NCI-H524 (cell line): Measurements from ENCODE around the gene GPR160.
"Not testable (repeated sequence)": the region's sequence is repeated elsewhere in the genome, so short reads cannot be mapped to it uniquely, and the experiment has no call there.

Source experiments
- DNase-seq, 2 experiments: peaks; one replicate each; lab custom pipeline; 2025; lab: John Stamatoyannopoulos, UW

GPR160 gene, protein sequence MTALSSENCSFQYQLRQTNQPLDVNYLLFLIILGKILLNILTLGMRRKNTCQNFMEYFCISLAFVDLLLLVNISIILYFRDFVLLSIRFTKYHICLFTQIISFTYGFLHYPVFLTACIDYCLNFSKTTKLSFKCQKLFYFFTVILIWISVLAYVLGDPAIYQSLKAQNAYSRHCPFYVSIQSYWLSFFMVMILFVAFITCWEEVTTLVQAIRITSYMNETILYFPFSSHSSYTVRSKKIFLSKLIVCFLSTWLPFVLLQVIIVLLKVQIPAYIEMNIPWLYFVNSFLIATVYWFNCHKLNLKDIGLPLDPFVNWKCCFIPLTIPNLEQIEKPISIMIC

DNA sequence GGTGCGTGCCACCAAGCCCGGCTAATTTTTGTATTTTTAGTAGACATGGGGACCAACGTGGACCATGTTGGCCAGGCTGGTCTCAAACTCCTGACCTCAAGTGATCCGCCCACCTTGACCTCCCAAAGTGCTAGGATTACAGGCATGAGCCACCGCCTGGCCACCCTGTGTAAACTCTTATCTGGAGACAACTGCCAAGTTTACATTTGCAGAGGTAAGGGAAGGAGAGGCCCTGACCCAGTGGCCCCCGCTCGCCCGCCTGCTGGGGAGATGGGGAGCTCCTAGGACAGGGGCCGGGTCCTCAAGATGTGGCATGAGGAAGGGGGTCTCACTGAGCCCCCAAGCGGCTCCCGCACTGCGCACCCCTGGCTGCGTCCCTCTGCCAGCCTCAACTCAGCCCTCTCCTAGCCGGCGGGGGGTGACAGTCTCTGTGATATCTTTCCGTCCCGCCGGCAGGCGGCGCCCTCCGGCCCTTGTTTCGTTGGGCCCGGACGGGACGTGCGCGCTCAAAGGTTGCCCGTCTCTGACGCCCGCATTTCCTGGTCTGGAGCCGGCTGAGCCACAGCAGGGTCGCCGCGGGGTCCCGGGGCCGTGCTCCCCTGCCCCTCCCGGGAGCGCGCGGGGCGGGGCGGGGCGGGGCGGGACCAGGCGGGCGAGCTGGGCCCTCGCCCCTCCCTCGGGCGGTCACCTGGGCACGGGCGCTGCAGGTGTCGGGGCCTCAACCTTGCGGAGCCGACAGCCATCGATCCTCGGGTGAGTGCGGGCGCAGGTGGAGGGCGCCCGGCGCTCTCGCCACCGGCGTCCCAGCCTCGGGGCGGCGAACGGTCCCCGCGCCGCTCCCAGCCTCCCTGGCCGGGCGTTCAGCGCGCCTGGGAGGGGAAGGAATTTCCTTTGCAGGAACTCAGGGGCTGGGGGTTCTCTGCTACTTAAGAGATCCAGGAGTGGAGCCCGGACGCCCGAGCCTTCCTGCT is at the start of gene GPR160:
Gene GPR160 (plus strand): TSS at position 533 of the 971 bp plus-strand sequence. CDS start 45,978 bp downstream, outside the sequence.
- peak; percentile 62 to 81 for DNase-seq

DNA sequence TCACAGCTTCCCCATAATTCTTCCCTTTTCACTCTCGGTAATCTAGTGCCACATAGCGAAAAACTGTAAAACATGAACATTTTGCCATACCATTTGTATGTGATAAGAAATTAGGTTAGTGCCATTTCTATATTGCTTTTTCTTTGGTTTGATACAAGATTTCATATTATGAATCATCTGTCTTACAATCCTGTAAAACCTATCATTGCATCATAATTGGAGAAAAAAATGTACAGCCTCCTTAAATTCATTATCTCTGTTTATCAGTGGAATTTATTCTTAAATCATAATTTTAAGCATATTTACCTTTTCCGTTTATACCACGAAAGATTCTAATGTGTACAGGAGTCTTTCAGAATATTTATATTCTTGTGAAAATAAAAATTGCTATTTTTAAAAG is 47.4 kb upstream of the GPR160 start:
- DNase-seq: no peak

DNA sequence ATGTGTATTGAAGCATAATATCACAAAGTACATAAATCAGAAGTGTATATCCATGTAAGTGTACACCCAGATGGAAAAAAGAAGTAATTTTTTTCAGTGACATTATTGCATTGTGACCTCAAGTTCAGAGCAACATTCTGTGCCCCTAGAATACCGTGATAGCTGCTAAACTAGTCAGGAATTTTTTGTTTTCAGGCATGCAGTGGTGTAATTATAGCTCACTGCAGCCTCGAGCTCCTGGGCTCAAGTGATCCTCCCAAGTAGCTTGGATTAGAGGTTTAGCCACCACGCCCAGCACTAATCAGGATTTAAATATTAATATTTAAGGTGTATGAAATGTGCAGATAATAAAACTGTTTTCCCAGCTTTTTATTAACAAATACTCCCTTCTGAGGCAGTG is 45.6 kb upstream of the GPR160 start:
- DNase-seq: no peak

DNA sequence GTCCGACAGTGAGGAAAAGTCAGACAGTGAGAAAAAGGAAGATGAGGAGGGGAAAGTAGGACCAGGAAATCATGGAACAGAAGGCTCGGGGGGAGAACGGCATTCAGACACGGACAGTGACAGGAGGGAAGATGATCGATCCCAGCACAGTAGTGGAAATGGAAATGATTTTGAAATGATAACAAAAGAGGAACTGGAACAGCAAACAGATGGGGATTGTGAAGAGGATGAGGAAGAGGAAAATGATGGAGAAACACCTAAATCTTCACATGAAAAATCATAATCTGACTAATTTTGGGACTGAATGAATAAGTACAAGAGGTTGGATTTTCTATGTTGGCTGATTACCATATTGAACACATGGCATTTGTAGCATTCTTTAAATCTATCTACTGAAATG is 45.0 kb upstream of the GPR160 start:
- no peak for DNase-seq

DNA sequence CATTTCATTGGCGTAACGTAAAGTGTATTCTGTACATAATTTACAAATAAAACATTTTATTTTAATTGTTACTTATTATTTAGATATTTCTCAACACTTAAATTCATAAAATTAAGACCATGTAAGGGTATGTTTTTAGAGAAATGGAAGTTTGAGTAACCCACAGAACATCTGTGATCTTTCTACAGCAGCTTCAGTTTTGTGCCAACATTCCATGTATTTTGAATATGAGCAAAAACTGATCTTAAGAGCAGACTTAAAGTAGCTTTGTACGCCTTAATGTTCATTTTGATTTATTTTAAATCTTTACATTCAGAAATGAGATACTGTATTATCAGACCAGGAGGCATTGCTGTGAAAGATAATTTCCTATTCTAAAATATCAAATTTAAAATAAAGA is 44.0 kb upstream of the GPR160 start:
- DNase-seq: no peak

DNA sequence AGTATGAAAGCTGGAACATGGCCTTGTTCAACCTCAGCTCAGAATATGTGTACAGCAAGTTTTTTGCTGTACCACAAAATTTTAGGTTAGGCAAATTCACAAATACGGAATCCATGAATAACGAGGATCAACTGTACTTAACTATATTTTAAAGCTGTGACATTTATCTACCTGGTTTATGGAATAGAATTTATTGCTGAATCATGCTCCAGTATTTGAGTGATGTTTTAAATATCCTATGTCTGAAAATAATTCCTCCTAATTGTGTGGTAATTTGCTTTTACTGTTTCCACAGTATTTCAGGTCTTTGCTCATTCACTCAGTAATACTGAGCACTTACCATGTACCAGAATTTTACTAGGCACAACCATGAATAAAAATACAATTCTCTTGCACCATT is 41.7 kb upstream of the GPR160 start:
- DNase-seq: no peak

DNA sequence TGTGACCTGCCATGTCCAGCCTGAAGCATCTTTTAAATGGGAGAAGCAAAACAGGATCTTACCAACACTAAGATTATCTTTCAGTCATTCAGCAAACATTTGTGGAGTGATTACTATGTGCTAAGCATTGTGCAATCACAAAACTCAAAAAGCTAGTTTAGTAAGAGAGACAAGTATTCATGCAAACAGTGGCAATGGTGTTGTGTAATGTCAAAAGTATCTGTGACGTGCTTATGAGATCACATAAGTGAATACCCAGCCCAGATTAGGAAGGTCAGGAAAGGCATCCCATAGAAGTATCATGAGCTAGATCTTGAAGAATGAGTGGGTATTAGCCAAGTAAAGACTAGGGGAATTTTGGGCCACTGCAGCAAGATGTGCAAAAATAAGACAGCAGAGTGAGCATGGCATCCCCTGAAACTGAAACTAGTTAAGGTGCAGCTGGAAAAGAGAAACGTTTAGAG is 39.1 kb upstream of the GPR160 start:
- DNase-seq: no peak

DNA sequence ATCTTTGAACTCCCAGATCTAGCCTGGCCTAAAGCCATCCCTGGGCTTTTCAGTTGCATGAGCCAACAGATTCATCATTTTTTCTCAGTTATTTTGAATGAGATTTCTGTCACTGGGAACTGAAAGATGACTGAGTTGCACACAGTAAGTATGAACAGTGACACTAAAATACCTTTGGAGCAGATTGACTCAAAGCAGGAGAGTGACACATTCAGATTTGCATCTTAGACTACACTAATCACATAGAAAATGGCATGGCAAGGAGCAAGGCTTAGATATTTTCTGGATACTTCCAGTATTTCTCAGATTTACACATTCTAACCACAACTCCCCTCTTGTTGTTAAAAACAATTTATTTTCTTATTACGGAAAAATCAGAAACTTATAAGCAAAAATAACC is 38.4 kb upstream of the GPR160 start:
- DNase-seq: no peak

DNA sequence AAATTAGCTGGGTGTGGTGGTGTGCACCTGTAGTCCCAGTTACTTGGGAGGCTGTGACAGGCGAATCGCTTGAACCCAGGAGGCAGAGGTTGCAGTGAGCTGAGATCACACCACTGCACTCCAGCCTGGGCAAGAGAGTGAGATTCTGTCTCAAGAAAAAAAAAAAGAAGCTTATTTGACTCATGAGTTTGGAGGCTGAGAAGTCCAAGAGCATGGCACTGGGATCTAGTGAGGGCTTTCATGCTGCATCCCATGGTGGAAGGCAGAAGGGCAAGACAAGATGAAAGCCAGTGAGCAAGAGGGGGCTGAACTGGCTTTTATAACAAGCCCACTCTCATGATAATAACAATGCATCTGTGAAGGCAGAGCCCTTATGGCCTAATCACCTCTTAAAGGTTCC is 37.7 kb upstream of the GPR160 start:
- DNase-seq: no peak

DNA sequence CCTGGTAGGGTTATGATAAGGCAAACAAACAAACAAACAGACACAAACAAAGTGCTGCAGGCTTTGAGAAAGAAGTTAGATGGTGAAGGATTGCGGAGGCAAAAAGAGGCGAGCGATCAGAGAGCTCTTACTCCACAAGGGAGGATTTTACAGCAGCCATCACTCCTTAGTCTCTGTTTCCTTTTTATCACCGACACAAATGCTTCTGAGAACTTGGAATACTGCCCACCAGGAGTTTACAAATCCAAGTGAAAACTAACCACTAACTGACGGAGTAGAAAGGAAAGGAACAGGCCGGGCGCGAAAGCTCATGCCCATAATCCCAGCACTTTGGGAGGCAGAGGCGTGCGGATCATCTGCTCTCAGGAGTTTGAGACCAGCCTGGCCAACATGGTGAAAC is 35.6 kb upstream of the GPR160 start:
- DNase-seq: no peak

DNA sequence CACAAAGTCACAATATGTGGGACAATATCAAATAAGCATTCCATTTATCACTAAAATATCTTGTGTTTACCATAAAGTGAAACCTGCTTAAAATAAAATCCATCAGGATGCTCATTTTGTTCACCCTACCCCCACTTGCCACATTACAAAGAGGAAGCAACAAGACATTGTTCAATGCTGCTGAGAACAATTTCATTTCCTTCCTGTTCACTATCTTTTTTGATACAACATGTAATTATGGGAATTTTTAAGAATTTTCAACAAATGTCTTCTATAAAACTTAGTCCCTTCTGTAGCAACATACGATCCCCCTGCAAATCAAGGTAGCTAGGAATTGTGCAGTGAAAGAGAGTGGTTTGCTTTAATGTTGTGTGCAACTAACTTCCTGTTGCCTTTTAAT is 34.9 kb upstream of the GPR160 start:
- DNase-seq: no peak

DNA sequence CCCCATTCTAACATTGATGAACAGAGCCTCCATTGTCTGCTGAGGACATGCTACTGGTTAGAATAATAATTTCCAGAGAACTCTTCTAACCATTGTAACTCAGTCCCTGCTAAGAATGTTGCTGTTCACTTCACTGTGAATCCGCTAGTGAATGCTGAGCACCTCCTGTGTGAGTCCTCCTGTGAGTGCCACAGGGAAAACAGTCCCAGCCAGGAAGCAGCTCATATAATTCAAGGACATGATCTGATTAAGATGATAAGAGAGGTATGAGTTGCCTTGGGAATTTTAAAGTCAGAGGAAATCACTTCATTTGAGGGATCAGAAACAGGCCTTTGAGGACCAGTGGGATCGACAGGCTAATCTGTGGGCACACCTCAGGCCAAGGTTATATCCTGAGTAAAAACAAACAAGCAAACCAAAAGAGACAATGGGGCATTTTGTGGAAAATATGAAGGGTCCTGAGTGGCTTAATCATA is 33.9 kb upstream of the GPR160 start:
- DNase-seq: no peak

DNA sequence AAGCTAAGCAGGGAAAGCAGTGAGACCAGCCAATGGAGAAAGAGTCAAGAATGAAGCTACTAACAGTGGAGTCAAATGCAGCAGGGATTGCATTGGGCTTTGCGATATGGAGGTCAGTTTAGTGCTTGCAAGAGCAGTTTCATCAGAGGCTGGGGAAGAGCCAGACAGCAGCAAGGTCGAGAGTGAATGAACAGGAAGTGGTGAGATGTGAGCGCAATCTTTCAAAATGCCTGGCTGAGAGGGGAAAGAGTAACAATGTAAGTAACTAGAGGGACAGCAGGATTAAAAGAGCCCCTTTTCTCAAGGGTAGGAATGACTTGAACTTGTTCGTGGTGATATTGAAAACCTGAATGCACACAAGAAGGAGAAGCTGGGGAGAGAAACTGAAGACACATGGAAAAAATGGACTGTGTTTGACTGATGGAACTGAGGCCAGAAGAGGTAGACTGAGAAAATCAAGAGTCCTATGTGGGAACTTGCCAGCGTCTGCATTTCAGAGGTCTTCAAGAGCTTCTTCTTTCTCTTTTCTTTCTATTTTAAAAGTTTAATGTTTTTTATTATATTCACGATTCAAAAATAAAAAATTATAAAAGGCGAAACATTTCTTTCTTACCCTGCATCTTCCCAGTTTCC is 30.6 kb upstream of the GPR160 start:
- DNase-seq: no peak

DNA sequence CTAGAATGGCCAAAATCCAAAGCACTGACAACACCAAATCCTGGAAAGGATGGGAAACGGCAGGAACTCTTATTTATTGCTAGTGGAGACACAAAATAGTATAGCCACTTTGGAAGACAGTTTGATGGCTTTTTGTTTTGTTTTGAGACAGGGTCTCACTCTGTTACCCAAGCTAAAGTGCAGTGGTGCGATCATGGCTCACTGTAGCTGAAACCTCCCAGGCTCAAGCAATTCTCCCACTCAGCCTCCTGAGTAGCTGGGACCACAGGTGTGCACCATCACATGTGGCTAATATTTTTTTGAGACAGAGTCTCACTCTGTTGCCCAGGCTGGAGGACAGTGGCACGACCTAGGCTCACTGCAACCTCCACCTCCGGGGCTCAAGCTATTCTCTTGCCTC is 27.3 kb upstream of the GPR160 start:
- DNase-seq: no peak

DNA sequence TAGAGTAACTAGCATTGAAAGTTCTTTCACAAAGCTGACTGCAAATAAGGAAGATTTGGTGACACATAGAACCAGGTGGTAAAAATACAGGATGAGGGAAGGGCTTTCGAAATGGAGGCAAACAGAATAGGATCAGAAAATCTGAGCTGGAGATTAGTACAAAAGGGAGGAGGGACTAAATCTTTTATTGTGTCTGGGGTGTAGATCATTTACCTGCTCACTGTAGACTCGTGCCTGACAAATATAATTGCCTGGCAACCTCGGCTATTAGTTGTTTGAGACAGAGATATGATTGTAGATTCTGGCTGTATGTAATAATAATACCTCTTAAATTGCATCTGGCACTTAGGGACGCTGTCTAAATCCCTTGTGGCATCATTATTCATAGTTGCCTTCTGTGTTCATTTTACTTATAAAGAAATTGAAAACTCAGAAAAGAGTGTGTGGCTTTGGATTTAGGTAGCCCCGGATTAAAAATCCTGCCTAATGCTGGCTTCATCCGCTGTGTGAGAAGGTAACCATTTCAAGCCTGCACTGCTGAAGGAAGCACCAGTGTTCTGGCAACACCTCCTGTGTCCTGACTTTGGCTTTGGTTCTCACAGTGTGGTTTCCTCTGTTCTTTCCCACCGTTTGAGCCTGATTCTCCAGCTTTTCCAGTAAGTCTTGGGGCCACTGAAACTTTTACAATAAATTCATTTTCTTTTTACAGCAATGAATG is 25.0 kb upstream of the GPR160 start:
- peak; percentile 60 to 68 for DNase-seq

DNA sequence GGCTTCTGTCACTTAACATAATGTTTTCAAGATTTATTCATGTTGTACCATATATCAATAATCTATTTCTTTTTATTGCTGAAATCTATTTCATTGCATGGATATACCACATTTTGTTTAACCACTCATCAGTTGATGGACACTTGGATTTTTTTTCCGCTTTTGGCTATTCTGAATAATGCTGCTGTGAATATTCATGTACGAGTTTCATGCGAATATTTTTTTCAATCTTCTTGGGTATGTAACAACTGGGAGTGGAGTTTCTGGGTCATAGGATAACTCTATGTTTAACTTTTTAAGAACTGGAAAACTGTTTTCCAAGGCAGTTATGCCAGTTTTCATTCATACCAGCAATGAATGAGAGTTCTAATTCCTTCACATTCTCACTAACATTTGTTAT is 21.7 kb upstream of the GPR160 start:
- DNase-seq: no peak

DNA sequence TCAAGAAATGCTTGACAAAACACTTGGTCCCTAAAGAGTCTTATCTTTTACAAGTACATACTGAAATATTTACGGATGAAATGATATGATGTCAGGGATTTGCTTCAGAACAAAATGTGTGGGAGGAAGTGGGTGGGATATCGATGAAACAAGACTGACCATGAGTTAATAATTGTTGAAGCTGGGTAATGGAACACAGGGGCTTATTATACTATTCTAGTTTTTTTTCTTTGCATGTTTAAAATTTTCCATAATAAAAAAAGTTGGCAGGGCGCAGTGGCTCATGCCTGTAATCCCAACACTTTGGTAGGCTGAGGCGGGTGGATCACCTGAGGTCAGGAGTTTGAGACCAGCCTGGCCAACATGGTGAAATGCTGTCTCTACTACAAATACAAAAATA is 18.5 kb upstream of the GPR160 start:
- DNase-seq: not testable (repeated sequence)

DNA sequence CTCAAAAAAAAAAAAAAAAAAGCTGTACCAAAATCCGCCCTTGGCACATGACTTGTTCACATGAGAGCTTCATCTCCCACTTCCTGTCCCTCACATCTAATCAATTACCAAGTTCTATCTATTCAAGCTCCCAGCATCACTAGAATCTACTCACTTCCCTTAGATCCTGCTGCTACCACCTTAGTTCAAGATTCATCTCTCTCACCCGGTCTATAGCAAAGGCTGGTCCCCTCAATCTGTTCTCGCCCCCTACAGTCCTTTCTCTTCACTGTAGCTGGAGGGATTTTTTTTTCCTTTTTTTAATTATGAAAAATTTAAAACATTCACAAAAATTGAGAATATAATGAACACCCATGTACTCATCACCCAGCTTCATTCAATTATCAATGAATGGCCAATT is 16.7 kb upstream of the GPR160 start:
- no peak for DNase-seq

DNA sequence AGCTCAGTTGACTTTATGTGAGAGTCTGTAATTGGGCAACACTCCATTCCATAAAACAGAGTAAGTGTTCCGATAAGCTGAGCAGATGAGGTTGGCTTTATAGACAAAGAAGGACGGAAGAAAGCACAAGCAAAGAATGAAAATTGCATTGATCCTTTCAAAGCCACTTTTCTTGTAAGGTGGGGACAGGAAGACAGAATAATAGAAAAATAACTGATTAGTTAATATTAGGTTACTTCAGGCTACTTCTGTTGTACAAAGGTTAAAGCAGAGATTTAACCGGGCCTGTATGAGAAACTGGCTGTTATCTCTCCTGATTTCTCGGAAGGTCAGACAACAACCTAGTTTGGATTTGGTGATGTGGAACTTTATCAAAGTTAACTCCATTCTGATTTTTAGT is 15.5 kb upstream of the GPR160 start:
- no peak for DNase-seq

DNA sequence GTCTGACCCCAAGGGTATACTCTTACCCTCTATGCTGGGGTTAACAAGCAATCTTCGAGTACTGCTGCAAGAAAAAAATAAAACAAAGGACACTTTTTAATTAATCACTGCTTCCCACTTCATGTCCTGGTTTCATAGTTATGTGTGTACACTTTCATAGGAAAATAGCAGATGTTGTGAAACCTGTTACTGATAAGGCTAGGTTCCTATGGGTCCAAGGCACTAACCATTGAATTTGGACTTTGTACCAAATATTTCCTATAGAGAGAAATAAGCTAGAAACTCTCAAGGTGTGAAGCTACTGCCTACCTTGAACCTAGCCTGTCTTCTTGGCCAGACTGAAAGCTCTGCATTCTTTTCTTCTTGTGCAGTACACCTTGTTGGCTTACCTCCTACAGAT is 14.6 kb upstream of the GPR160 start:
- no peak for DNase-seq

DNA sequence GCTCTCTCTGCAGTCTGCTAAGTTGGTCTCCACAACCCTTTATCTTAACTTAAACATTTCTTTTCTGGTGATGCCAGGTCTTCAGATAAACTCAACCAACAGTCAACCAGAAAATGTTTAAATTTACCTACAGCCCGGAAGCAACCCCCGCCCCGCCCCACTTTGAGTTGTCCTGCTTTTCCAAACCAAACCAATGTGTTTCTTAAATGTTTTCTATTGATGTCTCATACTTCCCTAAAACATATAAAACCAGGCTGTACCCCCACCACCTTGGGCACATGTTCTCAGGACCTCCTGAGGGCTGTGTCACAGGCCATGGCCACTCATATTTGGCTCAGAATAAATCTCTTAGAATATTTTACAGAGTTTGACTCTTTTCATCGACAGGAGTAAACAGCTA is 13.2 kb upstream of the GPR160 start:
- no peak for DNase-seq
